GM23338 (cell line): ENCODE data around the gene WDR70. TPM values are rescaled to one million over a fixed set of nuclear protein-coding genes. Genes with fewer than 3 reads are reported as not detected.

Experiments
- ATAC-seq: fragments of 200-7000 bp; cut with Tn5 transposase; 3 replicates; pipeline ENCODE4 v1.9.1; 2020
- DNase-seq: peaks from one replicate; pipeline ENCODE4 v3.0.0-alpha.2; 2015; ENCODE audit warnings: low spot score
- H2AFZ ChIP-seq: fragments of 200-600 bp; sonication (generic); 2 replicates; pipeline ENCODE4 v1.8.0; 2016; ENCODE audit warnings: antibody characterized with exemption, mild to moderate bottlenecking, moderate library complexity
- H3F3A ChIP-seq: fragments of 200-600 bp; sonication (generic); replicated peaks from 2 replicates; pipeline ENCODE4 v1.8.0; 2017; ENCODE audit warnings: antibody characterized with exemption, mixed run types, low read depth
- H3K27ac ChIP-seq: fragments of 200-600 bp; sonication (generic); 2 replicates; pipeline ENCODE4 v1.6.1; 2016; ENCODE audit warnings: low read depth
- H3K27me3 ChIP-seq: fragments of 200-600 bp; sonication (generic); 2 replicates; pipeline ENCODE4 v1.8.0; 2016; ENCODE audit warnings: mild to moderate bottlenecking, mixed run types, moderate library complexity; ENCODE audit not compliant: insufficient read depth
- H3K36me3 ChIP-seq: fragments of 200-600 bp; sonication (generic); 2 replicates; pipeline ENCODE4 v1.8.0; 2016; ENCODE audit warnings: mild to moderate bottlenecking; ENCODE audit not compliant: insufficient read depth
- H3K4me1 ChIP-seq: fragments of 200-600 bp; sonication (generic); 2 replicates; pipeline ENCODE4 v1.8.0; 2016; ENCODE audit warnings: mild to moderate bottlenecking, moderate library complexity; ENCODE audit not compliant: insufficient read depth
- H3K4me2 ChIP-seq: fragments of 200-600 bp; sonication (generic); 2 replicates; pipeline ENCODE4 v1.7.1; 2017; ENCODE audit warnings: mixed run types
- H3K4me3 ChIP-seq: fragments of 200-600 bp; sonication (generic); 2 replicates; pipeline ENCODE4 v1.6.1; 2016; ENCODE audit warnings: mixed run types
- H3K79me2 ChIP-seq: fragments of 200-600 bp; sonication (generic); replicated peaks from 2 replicates; pipeline ENCODE4 v1.8.0; 2017; ENCODE audit warnings: mild to moderate bottlenecking; ENCODE audit not compliant: insufficient read depth
- H3K9me2 ChIP-seq: fragments of 200-600 bp; sonication (generic); 2 replicates; pipeline ENCODE4 v1.8.0; 2017; ENCODE audit not compliant: insufficient read depth
- H4K20me1 ChIP-seq: fragments of 200-600 bp; sonication (generic); replicated peaks from 2 replicates; pipeline ENCODE4 v1.8.0; 2017; ENCODE audit warnings: mild to moderate bottlenecking; ENCODE audit not compliant: insufficient read depth
- H3K27ac Mint-ChIP-seq: 2 replicates; pipeline ENCODE4 v1.8.0; 2020; ENCODE audit warnings: inconsistent platforms, mild to moderate bottlenecking, moderate library complexity, mixed read lengths
- H3K27me3 Mint-ChIP-seq: 3 replicates; pipeline ENCODE4 v1.8.0; 2022; ENCODE audit warnings: low read depth, mild to moderate bottlenecking, moderate library complexity, mixed read lengths, inconsistent platforms; ENCODE audit not compliant: insufficient read depth, poor library complexity
- H3K36me3 Mint-ChIP-seq: 3 replicates; pipeline ENCODE4 v1.8.0; 2021; ENCODE audit warnings: low read depth, mild to moderate bottlenecking, inconsistent platforms, moderate library complexity, mixed read lengths
- H3K4me1 Mint-ChIP-seq: 3 replicates; pipeline ENCODE4 v1.8.0; 2020; ENCODE audit warnings: mild to moderate bottlenecking, inconsistent platforms, mixed read lengths
- H3K4me3 Mint-ChIP-seq: 3 replicates; pipeline ENCODE4 v1.8.0; 2021; ENCODE audit warnings: moderate library complexity, mild to moderate bottlenecking, inconsistent platforms, mixed read lengths
- H3K9me3 Mint-ChIP-seq: 3 replicates; pipeline ENCODE4 v1.8.0; 2020; ENCODE audit warnings: moderate library complexity, mild to moderate bottlenecking, inconsistent platforms, mixed read lengths
- CREB1 ChIP-seq: fragments of 250-450 bp; sonication (Bioruptor Pico); IDR thresholded peaks from 2 replicates; pipeline ENCODE4 v1.5.0; 2020; ENCODE audit warnings: low read depth, mild to moderate bottlenecking, moderate library complexity
- ETS1 ChIP-seq: IDR thresholded peaks from 2 replicates; pipeline ENCODE4 v1.6.1; 2016; ENCODE audit warnings: antibody characterized with exemption
- EZH2 ChIP-seq: fragments of 200-600 bp; sonication (generic); IDR thresholded peaks from one replicate; pipeline ENCODE4 v1.8.0; 2017; ENCODE audit warnings: antibody characterized with exemption, mild to moderate bottlenecking, low read depth; ENCODE audit not compliant: unreplicated experiment
- EZH2phosphoT487 ChIP-seq: fragments of 200-600 bp; sonication (generic); IDR thresholded peaks from one replicate; pipeline ENCODE4 v1.8.1; 2018; ENCODE audit warnings: antibody characterized with exemption; ENCODE audit not compliant: unreplicated experiment
- JUNB ChIP-seq: IDR thresholded peaks from one replicate; pipeline ENCODE4 v1.6.1; 2016; ENCODE audit warnings: antibody characterized with exemption; ENCODE audit not compliant: unreplicated experiment
- NANOG ChIP-seq: IDR thresholded peaks from 2 replicates; pipeline ENCODE4 v1.6.1; 2016; ENCODE audit warnings: antibody characterized with exemption, borderline replicate concordance
- POLR2AphosphoS5 ChIP-seq: IDR thresholded peaks from 2 replicates; pipeline ENCODE4 v1.6.1; 2016; ENCODE audit warnings: antibody characterized with exemption, low read depth
- REST ChIP-seq: IDR thresholded peaks from one replicate; pipeline ENCODE4 v1.6.1; 2018; ENCODE audit warnings: antibody characterized with exemption; ENCODE audit not compliant: unreplicated experiment
- STAT1 ChIP-seq: IDR thresholded peaks from one replicate; pipeline ENCODE4 v1.6.1; 2016; ENCODE audit warnings: antibody characterized with exemption; ENCODE audit not compliant: unreplicated experiment
- ZNF114 ChIP-seq: fragments of 250-450 bp; sonication (Bioruptor Pico); IDR thresholded peaks from 2 replicates; pipeline ENCODE4 v1.5.0; 2020; ENCODE audit warnings: mild to moderate bottlenecking, moderate library complexity
- ZNF331 ChIP-seq: fragments of 250-450 bp; sonication (Bioruptor Pico); IDR thresholded peaks from 2 replicates; pipeline ENCODE4 v1.5.0; 2020; ENCODE audit warnings: low read depth, mild to moderate bottlenecking, moderate library complexity
- ZNF462 ChIP-seq: fragments of 250-450 bp; sonication (Bioruptor Pico); IDR thresholded peaks from 2 replicates; pipeline ENCODE4 v1.5.0; 2020; ENCODE audit warnings: mild to moderate bottlenecking, moderate library complexity
- polyA plus RNA-seq: library from polyadenylated mRNA; unstranded; fragments of >200 nt; fragmentation: Nextera tagmentation; extraction: Ambion mirVana; gene quantifications from 2 replicates; pipeline ENCODE4 v1.2.1, GENCODE V29; 2016
- total RNA-seq: library from RNA; depleted of rRNA; stranded (reverse); fragments of >200 nt; shearing (Covaris generic); gene quantifications from 2 replicates; pipeline ENCODE4 v1.2.3, GENCODE V29; 2014
- TF ChIP-seq, protein P1 (sequence below), 2 experiments: fragments of 200-600 bp in 1 of 2; sonication (generic) in 1 of 2; conservative IDR thresholded peaks; 2 replicates each; pipeline versions ENCODE4 v1.5.1 to v1.6.1; 2016 to 2017; ENCODE audit warnings: antibody characterized with exemption in 2 of 2, low read depth in 2 of 2, mild to moderate bottlenecking in 2 of 2, moderate library complexity in 1 of 2

WDR70 gene
- total and polyA plus RNA-seq, 2 experiments from 2014 or later, result 34.9 to 86.7 TPM

GRCh38 chr5:37437711-37438110 is 58.6 kb downstream of the WDR70 start:
- H4K20me1 ChIP-seq, result no peaks in the 10 kb centered on the region
- no peak overlapping the region for H3K27ac Mint-ChIP-seq
- no peaks in the 10 kb centered on the region for H3F3A ChIP-seq
- H3K79me2 ChIP-seq, result no peaks in the 10 kb centered on the region
- H3K27me3 ChIP-seq, result no peaks in the 10 kb centered on the region
- H3K4me1 ChIP-seq, result peaks cover 5% of the 10 kb centered on the region; the same call in 1 of the 2 replicates
- no peak overlapping the region for H3K4me3 Mint-ChIP-seq
- H3K36me3 ChIP-seq, result no peaks in the 10 kb centered on the region
- TF ChIP-seq EZH2phosphoT487 (no peak), STAT1 (no peak), ETS1 (no peak), EZH2 (no peak), ZNF462 (CRISPR knock-in tag) (no peak), JUNB (no peak), ZNF331 (CRISPR knock-in tag) (no peak), CREB1 (CRISPR knock-in tag) (no peak), POLR2AphosphoS5 (no peak), NANOG (no peak), ZNF114 (CRISPR knock-in tag) (no peak), REST (no peak)
- TF ChIP-seq, protein P1, sequence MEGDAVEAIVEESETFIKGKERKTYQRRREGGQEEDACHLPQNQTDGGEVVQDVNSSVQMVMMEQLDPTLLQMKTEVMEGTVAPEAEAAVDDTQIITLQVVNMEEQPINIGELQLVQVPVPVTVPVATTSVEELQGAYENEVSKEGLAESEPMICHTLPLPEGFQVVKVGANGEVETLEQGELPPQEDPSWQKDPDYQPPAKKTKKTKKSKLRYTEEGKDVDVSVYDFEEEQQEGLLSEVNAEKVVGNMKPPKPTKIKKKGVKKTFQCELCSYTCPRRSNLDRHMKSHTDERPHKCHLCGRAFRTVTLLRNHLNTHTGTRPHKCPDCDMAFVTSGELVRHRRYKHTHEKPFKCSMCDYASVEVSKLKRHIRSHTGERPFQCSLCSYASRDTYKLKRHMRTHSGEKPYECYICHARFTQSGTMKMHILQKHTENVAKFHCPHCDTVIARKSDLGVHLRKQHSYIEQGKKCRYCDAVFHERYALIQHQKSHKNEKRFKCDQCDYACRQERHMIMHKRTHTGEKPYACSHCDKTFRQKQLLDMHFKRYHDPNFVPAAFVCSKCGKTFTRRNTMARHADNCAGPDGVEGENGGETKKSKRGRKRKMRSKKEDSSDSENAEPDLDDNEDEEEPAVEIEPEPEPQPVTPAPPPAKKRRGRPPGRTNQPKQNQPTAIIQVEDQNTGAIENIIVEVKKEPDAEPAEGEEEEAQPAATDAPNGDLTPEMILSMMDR (conservative IDR thresholded peaks at IDR 0.05; ENCODE audit: low read depth in 2 of 2), result no peak
- H3K9me3 Mint-ChIP-seq, result no peaks in the 10 kb centered on the region
- DNase-seq, result no peak
- no peak for ATAC-seq
- no peak overlapping the region for H3K4me3 ChIP-seq
- peaks cover 6% of the 10 kb centered on the region; the same call in 2 of the 3 replicates for H3K4me1 Mint-ChIP-seq
- H2AFZ ChIP-seq, result no peak overlapping the region
- no peak overlapping the region for H3K27ac ChIP-seq
- no peaks in the 10 kb centered on the region for H3K36me3 Mint-ChIP-seq
- H3K4me2 ChIP-seq, result no peak overlapping the region
- no peaks in the 10 kb centered on the region for H3K27me3 Mint-ChIP-seq
- H3K9me2 ChIP-seq, result no peaks in the 10 kb centered on the region
